HepG2 (cell line): ENCODE data around the gene RNF13. TPM values are rescaled to one million over a fixed set of nuclear protein-coding genes. Genes with fewer than 3 reads are reported as not detected.

ENCODE experiments used
- ATAC-seq: fragments of 200-7000 bp; cut with Tn5 transposase; 3 replicates; pipeline ENCODE4 v1.9.1; 2020; ENCODE audit warnings: mild to moderate bottlenecking, moderate library complexity
- BruUV-seq: library from RNA; stranded (reverse); fragments of 400-500 nt; replicated peaks from 2 replicates; lab custom pipeline; 2021; lab: Mats Ljungman, UMichigan
- CTCF ChIA-PET: fragments of 300-600 bp; formaldehyde crosslinking; extraction: SDS; loops from one replicate; lab custom pipeline; 2021; ENCODE audit warnings: low total read pairs, inconsistent platforms, low intra/inter-chr PET ratio; lab: Yijun Ruan, JAX
- POLR2A ChIA-PET: fragments of 350-600 bp; sonication (Branson Sonifier 250); formaldehyde crosslinking; loops from one replicate; lab custom pipeline; 2020; ENCODE audit warnings: antibody characterized with exemption, inconsistent platforms; lab: Yijun Ruan, JAX
- DNase-seq: peaks from one replicate; pipeline ENCODE4 v3.0.0-alpha.2; 2015; ENCODE audit warnings: low spot score
- FAIRE-seq: peaks from 3 replicates; lab custom pipeline; 2011; peaks lifted over from hg19 to GRCh38; lab: Jason Lieb, UNC
- H2AFZ ChIP-seq: one replicate; pipeline ENCODE4 v1.6.1; 2011; ENCODE audit warnings: low read length, inconsistent platforms
- H3K27ac ChIP-seq: fragments of 300-600 bp; 3 replicates; pipeline ENCODE4 v1.8.0; 2011; ENCODE audit warnings: mixed run types, mild to moderate bottlenecking, mixed read lengths, low read length, inconsistent platforms; ENCODE audit not compliant: insufficient read depth; ENCODE audit errors: extremely low read length
- H3K27me3 ChIP-seq, 2 experiments: fragments of 200-600 bp in 1 of 2; 2 replicates in 1 of 2; 3 replicates in 1 of 2; pipeline versions ENCODE4 v1.6.0 to v1.8.0; 2011; ENCODE audit warnings: low read length in 2 of 2, mild to moderate bottlenecking in 2 of 2, moderate library complexity in 2 of 2, inconsistent platforms in 1 of 2; ENCODE audit not compliant: insufficient read depth in 2 of 2, control insufficient read depth in 1 of 2
- H3K36me3 ChIP-seq, 2 experiments: fragments of 200-600 bp in 1 of 2; replicated peaks in 1 of 2; 2 replicates in 1 of 2; 3 replicates in 1 of 2; pipeline versions ENCODE4 v1.5.1 to v1.8.0; 2011; ENCODE audit warnings: low read length in 2 of 2, inconsistent platforms in 1 of 2; ENCODE audit not compliant: insufficient read depth in 2 of 2, control insufficient read depth in 1 of 2
- H3K4me1 ChIP-seq: 2 replicates; pipeline ENCODE4 v1.5.1; 2012; ENCODE audit warnings: low read length, inconsistent platforms; ENCODE audit not compliant: insufficient read depth
- H3K4me2 ChIP-seq: 2 replicates; pipeline ENCODE4 v1.6.0; 2011; ENCODE audit warnings: low read depth, low read length, inconsistent platforms
- H3K4me3 ChIP-seq, 3 experiments: fragments of 200-600 bp in 1 of 3; sonication (generic), shearing (Covaris generic) in 1 of 3; replicated peaks in 1 of 3; 2 replicates each; pipeline ENCODE4 v1.5.1; 2011 to 2016; ENCODE audit warnings: low read length in 3 of 3, inconsistent platforms in 2 of 3, low read depth in 2 of 3, mild to moderate bottlenecking in 2 of 3, control low read depth in 1 of 3, mixed read lengths in 1 of 3; ENCODE audit not compliant: insufficient read depth in 1 of 3
- H3K79me2 ChIP-seq: one replicate; pipeline ENCODE4 v1.6.1; 2011; ENCODE audit warnings: low read length, inconsistent platforms; ENCODE audit not compliant: insufficient read depth
- H3K9ac ChIP-seq: 2 replicates; pipeline ENCODE4 v1.6.0; 2011; ENCODE audit warnings: mild to moderate bottlenecking, low read depth, low read length, inconsistent platforms; ENCODE audit not compliant: insufficient read depth
- H3K9me3 ChIP-seq: 2 replicates; pipeline ENCODE4 v1.5.1; 2012; ENCODE audit warnings: mild to moderate bottlenecking, low read length
- H4K20me1 ChIP-seq: 2 replicates; pipeline ENCODE4 v1.6.0; 2011; ENCODE audit warnings: inconsistent platforms, mild to moderate bottlenecking, low read length, moderate library complexity; ENCODE audit not compliant: insufficient read depth
- DR1 ChIP-seq: sonication (generic); formaldehyde crosslinking; IDR thresholded peaks from 2 replicates; pipeline ENCODE4 v1.8.0; 2021; ENCODE audit warnings: mild to moderate bottlenecking, missing genetic modification reagents, inconsistent platforms
- ELF3 ChIP-seq: IDR thresholded peaks from 2 replicates; pipeline ENCODE4 v1.6.1; 2016; ENCODE audit warnings: missing genetic modification reagents, missing compliant biosample characterization
- FOXA1 ChIP-seq, 2 experiments: fragments of 450-650 bp in 1 of 2; sonication (generic) in 1 of 2; formaldehyde crosslinking in 1 of 2; IDR thresholded peaks; 2 replicates each; pipeline versions ENCODE4 v1.4.0 to v1.6.1; 2016 to 2020; ENCODE audit warnings: missing genetic modification reagents in 1 of 2
- HOXA7 ChIP-seq: sonication (generic); formaldehyde crosslinking; IDR thresholded peaks from 2 replicates; pipeline ENCODE4 v1.8.1; 2022; ENCODE audit warnings: mild to moderate bottlenecking, missing genetic modification reagents, moderate library complexity
- KAT8 ChIP-seq: IDR thresholded peaks from 2 replicates; pipeline ENCODE4 v1.6.1; 2016; ENCODE audit warnings: missing genetic modification reagents, missing compliant biosample characterization
- MED1 ChIP-seq: sonication (generic); formaldehyde crosslinking; IDR thresholded peaks from 2 replicates; pipeline ENCODE4 v1.4.0; 2020; ENCODE audit warnings: missing genetic modification reagents
- POLR2AphosphoS5 ChIP-seq: IDR thresholded peaks from 2 replicates; pipeline ENCODE4 v1.6.1; 2012; ENCODE audit warnings: low read depth, low read length
- RXRB ChIP-seq: IDR thresholded peaks from 2 replicates; pipeline ENCODE4 v1.6.1; 2016; ENCODE audit warnings: borderline replicate concordance, missing genetic modification reagents, missing compliant biosample characterization
- SIX1 ChIP-seq: sonication (generic); formaldehyde crosslinking; IDR thresholded peaks from 2 replicates; pipeline ENCODE4 v1.4.0; 2020; ENCODE audit warnings: missing genetic modification reagents, borderline replicate concordance
- SNRNP70 ChIP-seq: fragments of 200-400 bp; formaldehyde crosslinking; IDR thresholded peaks from 2 replicates; pipeline ENCODE4 v1.6.1; 2017; ENCODE audit warnings: mild to moderate bottlenecking, low read depth, low read length, moderate library complexity
- ZBTB21 ChIP-seq: sonication (generic); formaldehyde crosslinking; IDR thresholded peaks from 2 replicates; pipeline ENCODE4 v1.4.0; 2020; ENCODE audit warnings: missing genetic modification reagents
- ZFAT ChIP-seq: sonication (generic); formaldehyde crosslinking; conservative IDR thresholded peaks from 2 replicates; pipeline ENCODE4 v1.8.1; 2023; ENCODE audit warnings: missing genetic modification reagents, inconsistent platforms
- ZMAT3 ChIP-seq: sonication (generic); formaldehyde crosslinking; conservative IDR thresholded peaks from 2 replicates; pipeline ENCODE4 v1.7.0; 2021; ENCODE audit warnings: missing genetic modification reagents
- ZNF552 ChIP-seq: sonication (generic); formaldehyde crosslinking; IDR thresholded peaks from 2 replicates; pipeline ENCODE4 v1.9.0; 2022; ENCODE audit warnings: missing genetic modification reagents, mild to moderate bottlenecking, borderline replicate concordance
- ZNF615 ChIP-seq: sonication (generic); formaldehyde crosslinking; IDR thresholded peaks from 2 replicates; pipeline ENCODE4 v1.5.0; 2020; ENCODE audit warnings: mild to moderate bottlenecking, missing genetic modification reagents, borderline replicate concordance
- ZNF619 ChIP-seq: sonication (generic); formaldehyde crosslinking; IDR thresholded peaks from 2 replicates; pipeline ENCODE4 v1.4.0; 2020; ENCODE audit warnings: mild to moderate bottlenecking, missing genetic modification reagents
- WGBS: methylation state at CpG from one replicate; pipeline ENCODE4 v1.1.6; 2017; ENCODE audit warnings: low lambda C conversion rate; 5-methylcytosine and 5-hydroxymethylcytosine counted together
- in situ Hi-C: cut with HindIII; loops from 2 replicates; pipeline ENCODE4 v1.10.0; 2017; ENCODE audit warnings: low pct_unique_long_range_greater_than_20kb; ENCODE audit not compliant: extremely low pct_ligation_motif_present
- intact Hi-C: fragments of 100-400 bp; cut with micrococcal nuclease; formaldehyde crosslinking; loops from one replicate; pipeline ENCODE4 v1.10.0; 2022; ENCODE audit not compliant: unreplicated experiment
- polyA plus RNA-seq, 8 experiments: library from polyadenylated mRNA; depleted of rRNA in 3 of 8; stranded (reverse) in 7 of 8; unstranded in 1 of 8; fragments of >200 nt; fragmentation: Illumina TruSeq in 4 of 8; extraction: Trizol in 4 of 8; gene quantifications; 2 replicates each; pipeline versions ENCODE4 v1.2.1 to v1.2.3, GENCODE V29; 2011 to 2016; ENCODE audit warnings: low read depth in 4 of 8, missing spikeins in 1 of 8, mixed read lengths in 1 of 8; ENCODE audit not compliant: insufficient read depth in 1 of 8
- total RNA-seq, 5 experiments: library from RNA; depleted of rRNA; stranded (reverse); fragments of >200 nt; fragmentation: Illumina TruSeq; extraction: Trizol; gene quantifications; 2 replicates each; pipeline ENCODE4 v1.2.3, GENCODE V29; 2016; ENCODE audit warnings: low read depth in 1 of 5
- TF ChIP-seq, protein P1 (sequence below): IDR thresholded peaks from 2 replicates; pipeline ENCODE4 v1.6.1; 2016; ENCODE audit warnings: low read depth
- TF ChIP-seq, protein P2 (sequence below): sonication (generic); formaldehyde crosslinking; IDR thresholded peaks from 2 replicates; pipeline ENCODE4 v1.4.0; 2020; ENCODE audit warnings: missing genetic modification reagents

Gene RNF13
- total and polyA plus RNA-seq, 2 of the 13 experiments (the other 11 are each of a cell fraction or from before 2014, with no cell fraction given) = 39.8 to 46.0 TPM

DNA sequence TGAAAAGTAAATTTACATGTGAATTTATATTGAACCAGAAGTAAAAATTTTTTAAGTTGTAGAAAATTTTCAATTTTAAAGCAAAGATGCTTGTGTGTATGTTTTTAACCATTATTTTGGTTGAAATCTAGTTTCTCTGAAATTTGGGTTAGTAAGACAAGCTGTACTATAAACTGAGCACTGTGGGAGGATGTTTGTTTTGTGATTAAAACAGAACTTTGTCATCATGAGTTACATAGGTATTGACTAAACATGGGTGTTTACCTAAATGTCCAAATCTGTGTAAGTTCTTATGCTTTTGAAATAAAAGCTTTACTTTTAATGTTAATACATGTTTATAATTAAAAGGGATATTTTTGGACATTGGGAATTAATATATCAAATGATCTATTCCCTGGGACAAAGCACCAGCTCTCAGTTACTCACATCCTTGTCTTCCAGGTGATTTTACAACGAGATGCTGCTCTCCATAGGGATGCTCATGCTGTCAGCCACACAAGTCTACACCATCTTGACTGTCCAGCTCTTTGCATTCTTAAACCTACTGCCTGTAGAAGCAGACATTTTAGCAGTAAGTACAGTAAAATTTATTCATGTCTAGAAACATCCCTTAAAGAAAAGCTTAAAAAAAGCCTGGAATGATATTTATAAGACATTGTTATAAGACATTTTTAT lies 32.7 kb downstream of the RNF13 start (continued):
- no peak for TF ChIP-seq SNRNP70
- TF ChIP-seq ZNF615 = no peak
- TF ChIP-seq ZNF552 = no peak
- TF ChIP-seq MED1 = peak; percentile 56
- TF ChIP-seq DR1 (CRISPR knock-in tag) = no peak
- TF ChIP-seq ELF3 = peak; percentile 23; the same call in 1 of the 2 replicates
- TF ChIP-seq ZMAT3 (CRISPR knock-in tag) = no peak
- no peak for TF ChIP-seq HOXA7 (CRISPR knock-in tag)
- TF ChIP-seq SIX1 (CRISPR knock-in tag) = peak; percentile 59; the same call in 1 of the 2 replicates
- peak; percentile 82 for TF ChIP-seq FOXA1 (IDR thresholded peaks at IDR 0.05)
- TF ChIP-seq FOXA1 (CRISPR knock-in tag; IDR thresholded peaks at IDR 0.05) = peak; percentile 86
- TF ChIP-seq RXRB (CRISPR knock-in tag) = peak; percentile 21; the same call in 1 of the 2 replicates
- TF ChIP-seq, protein P1, sequence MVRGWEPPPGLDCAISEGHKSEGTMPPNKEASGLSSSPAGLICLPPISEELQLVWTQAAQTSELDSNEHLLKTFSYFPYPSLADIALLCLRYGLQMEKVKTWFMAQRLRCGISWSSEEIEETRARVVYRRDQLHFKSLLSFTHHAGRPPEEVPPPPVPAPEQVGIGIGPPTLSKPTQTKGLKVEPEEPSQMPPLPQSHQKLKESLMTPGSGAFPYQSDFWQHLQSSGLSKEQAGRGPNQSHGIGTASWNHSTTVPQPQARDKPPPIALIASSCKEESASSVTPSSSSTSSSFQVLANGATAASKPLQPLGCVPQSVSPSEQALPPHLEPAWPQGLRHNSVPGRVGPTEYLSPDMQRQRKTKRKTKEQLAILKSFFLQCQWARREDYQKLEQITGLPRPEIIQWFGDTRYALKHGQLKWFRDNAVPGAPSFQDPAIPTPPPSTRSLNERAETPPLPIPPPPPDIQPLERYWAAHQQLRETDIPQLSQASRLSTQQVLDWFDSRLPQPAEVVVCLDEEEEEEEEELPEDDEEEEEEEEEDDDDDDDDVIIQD (CRISPR knock-in tag) = peak; percentile 73; the same call in 1 of the 2 replicates
- TF ChIP-seq, all 625 proteins: peak for 44

DNA sequence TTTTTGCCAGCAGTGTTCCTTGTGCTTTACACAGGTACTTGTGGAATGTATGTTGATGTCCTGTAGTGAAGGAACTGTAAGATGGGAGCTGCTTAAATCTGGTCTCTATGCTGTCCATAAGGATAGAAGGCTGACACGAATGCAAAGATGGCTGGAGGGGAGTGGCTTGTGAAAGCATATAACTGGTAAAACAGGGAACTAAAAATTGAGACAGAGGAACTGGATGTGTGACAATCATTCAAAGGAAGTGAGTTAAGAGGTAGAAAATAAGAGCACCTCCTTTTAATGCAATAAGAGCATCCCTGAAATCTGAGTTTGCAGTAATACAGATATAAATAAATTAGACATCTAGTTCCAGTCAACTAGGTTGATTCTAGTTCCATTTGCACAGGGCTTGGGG lies 35.2 kb downstream of the RNF13 start:
- FAIRE-seq = no peak
- H3K4me2 ChIP-seq = no peak overlapping the region
- H4K20me1 ChIP-seq = no peaks in the 10 kb centered on the region; the same call in none of the 2 replicates
- in situ Hi-C loops (no loop called here), intact Hi-C loops (no loop called here)
- H2AFZ ChIP-seq = no peak overlapping the region
- WGBS = 91% methylated on average over 1 of the region's 1 CpG
- no peak for ATAC-seq
- DNase-seq = no peak
- no peak overlapping the region for H3K27ac ChIP-seq
- no TSS peak for BruUV-seq
- H3K36me3 ChIP-seq = peaks cover 1 to 5% of the 10 kb centered on the region in 2 experiments
- POLR2A ChIA-PET = no interaction called here
- H3K9me3 ChIP-seq = no peaks in the 10 kb centered on the region
- H3K27me3 ChIP-seq = no peaks in the 10 kb centered on the region
- no peak overlapping the region for H3K9ac ChIP-seq
- H3K4me1 ChIP-seq = peaks cover 33% of the 10 kb centered on the region
- CTCF ChIA-PET = no interaction called here
- H3K79me2 ChIP-seq = peaks cover 40% of the 10 kb centered on the region
- H3K4me3 ChIP-seq = no peak overlapping the region
- TF ChIP-seq POLR2AphosphoS5 (no peak), ZBTB21 (CRISPR knock-in tag) (no peak), ZNF619 (CRISPR knock-in tag) (no peak), ZFAT (CRISPR knock-in tag) (no peak), KAT8 (CRISPR knock-in tag) (no peak)
- TF ChIP-seq, protein P2, sequence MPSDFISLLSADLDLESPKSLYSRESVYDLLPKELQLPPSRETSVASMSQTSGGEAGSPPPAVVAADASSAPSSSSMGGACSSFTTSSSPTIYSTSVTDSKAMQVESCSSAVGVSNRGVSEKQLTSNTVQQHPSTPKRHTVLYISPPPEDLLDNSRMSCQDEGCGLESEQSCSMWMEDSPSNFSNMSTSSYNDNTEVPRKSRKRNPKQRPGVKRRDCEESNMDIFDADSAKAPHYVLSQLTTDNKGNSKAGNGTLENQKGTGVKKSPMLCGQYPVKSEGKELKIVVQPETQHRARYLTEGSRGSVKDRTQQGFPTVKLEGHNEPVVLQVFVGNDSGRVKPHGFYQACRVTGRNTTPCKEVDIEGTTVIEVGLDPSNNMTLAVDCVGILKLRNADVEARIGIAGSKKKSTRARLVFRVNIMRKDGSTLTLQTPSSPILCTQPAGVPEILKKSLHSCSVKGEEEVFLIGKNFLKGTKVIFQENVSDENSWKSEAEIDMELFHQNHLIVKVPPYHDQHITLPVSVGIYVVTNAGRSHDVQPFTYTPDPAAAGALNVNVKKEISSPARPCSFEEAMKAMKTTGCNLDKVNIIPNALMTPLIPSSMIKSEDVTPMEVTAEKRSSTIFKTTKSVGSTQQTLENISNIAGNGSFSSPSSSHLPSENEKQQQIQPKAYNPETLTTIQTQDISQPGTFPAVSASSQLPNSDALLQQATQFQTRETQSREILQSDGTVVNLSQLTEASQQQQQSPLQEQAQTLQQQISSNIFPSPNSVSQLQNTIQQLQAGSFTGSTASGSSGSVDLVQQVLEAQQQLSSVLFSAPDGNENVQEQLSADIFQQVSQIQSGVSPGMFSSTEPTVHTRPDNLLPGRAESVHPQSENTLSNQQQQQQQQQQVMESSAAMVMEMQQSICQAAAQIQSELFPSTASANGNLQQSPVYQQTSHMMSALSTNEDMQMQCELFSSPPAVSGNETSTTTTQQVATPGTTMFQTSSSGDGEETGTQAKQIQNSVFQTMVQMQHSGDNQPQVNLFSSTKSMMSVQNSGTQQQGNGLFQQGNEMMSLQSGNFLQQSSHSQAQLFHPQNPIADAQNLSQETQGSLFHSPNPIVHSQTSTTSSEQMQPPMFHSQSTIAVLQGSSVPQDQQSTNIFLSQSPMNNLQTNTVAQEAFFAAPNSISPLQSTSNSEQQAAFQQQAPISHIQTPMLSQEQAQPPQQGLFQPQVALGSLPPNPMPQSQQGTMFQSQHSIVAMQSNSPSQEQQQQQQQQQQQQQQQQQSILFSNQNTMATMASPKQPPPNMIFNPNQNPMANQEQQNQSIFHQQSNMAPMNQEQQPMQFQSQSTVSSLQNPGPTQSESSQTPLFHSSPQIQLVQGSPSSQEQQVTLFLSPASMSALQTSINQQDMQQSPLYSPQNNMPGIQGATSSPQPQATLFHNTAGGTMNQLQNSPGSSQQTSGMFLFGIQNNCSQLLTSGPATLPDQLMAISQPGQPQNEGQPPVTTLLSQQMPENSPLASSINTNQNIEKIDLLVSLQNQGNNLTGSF (CRISPR knock-in tag) = no peak
